Measurements from ENCODE around the gene DIO3. TPM values are rescaled to one million over a fixed set of nuclear protein-coding genes. Genes with fewer than 3 reads are reported as not detected.

DIO3 gene
- total RNA-seq, 2 donors from 2014 or later = 0.55 TPM; not detected in 1

DNA sequence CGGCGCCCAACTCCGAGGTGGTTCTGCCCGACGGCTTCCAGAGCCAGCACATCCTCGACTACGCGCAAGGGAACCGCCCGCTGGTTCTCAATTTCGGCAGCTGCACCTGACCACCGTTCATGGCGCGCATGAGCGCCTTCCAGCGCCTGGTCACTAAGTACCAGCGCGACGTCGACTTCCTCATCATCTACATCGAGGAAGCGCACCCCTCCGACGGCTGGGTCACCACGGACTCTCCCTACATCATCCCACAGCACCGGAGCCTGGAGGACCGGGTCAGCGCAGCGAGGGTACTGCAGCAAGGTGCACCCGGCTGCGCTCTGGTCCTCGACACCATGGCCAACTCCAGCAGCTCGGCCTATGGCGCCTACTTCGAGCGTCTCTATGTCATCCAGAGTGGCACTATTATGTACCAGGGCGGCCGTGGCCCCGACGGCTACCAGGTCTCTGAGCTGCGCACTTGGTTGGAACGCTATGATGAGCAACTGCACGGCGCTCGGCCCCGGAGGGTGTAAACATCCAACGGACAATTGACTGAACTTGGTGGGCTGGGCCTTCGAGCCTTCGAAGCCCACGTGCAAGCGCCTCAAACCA is 699 bp downstream of the DIO3 start:
- Histone ChIP-seq H3K36me3 (no peaks in the 10 kb centered on the region), H3K4me3 (no peak overlapping the region), H3K27ac (no peak overlapping the region), H3K9me3 (peaks cover 11 to 20% of the 10 kb centered on the region in 2 donors), H3K4me1 (peaks cover 0 to 11% of the 10 kb centered on the region in 2 donors), H3K27me3 (peaks cover 0 to 36% of the 10 kb centered on the region in 2 donors)
- DNase-seq (ENCODE audit: low spot score) = no peak
- TF ChIP-seq, protein P1, sequence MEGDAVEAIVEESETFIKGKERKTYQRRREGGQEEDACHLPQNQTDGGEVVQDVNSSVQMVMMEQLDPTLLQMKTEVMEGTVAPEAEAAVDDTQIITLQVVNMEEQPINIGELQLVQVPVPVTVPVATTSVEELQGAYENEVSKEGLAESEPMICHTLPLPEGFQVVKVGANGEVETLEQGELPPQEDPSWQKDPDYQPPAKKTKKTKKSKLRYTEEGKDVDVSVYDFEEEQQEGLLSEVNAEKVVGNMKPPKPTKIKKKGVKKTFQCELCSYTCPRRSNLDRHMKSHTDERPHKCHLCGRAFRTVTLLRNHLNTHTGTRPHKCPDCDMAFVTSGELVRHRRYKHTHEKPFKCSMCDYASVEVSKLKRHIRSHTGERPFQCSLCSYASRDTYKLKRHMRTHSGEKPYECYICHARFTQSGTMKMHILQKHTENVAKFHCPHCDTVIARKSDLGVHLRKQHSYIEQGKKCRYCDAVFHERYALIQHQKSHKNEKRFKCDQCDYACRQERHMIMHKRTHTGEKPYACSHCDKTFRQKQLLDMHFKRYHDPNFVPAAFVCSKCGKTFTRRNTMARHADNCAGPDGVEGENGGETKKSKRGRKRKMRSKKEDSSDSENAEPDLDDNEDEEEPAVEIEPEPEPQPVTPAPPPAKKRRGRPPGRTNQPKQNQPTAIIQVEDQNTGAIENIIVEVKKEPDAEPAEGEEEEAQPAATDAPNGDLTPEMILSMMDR (IDR thresholded peaks at IDR 0.05) = no peak

DNA sequence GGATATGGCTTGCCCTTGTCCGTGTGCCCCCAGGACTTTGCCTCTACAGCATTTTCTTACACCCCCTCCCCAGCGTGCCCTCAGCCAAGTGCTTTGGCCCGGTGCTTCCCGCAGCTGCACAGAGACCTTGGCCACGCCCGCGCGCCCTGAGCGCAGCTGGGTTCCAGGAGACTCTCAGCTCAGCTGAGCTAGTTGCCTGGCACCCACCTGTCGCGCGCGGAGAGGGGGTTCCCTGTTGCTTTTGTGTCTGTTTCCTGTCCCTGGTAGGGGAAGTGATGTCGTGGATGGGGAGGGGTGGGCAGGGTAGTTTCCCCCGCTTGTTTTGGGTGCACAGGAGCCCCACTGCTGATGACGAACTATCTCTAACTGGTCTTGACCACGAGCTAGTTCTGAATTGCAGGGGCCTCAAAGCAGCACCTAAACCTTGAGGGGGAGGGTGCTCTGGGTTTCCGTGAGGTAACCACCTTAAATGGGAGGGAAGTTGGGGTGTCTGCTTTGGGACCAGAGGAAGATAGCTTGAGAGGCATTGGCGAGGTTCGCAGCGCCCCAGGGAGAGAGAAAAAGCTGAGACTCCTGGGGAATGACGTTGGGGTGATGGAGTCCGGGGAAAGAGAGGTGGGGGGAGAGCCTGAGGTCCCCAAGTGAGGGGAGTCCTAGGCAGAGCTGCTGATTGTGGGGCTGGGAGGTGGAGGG is 1.5 kb downstream of the DIO3 start:
- H3K4me3 ChIP-seq = no peak overlapping the region
- no peak overlapping the region for H3K27ac ChIP-seq
- TF ChIP-seq, protein P1 (IDR thresholded peaks at IDR 0.05) = no peak
- peaks cover 0 to 36% of the 10 kb centered on the region in 2 donors for H3K27me3 ChIP-seq
- no peaks in the 10 kb centered on the region for H3K36me3 ChIP-seq
- H3K9me3 ChIP-seq = peaks cover 11 to 20% of the 10 kb centered on the region in 2 donors
- peaks cover 0 to 11% of the 10 kb centered on the region in 2 donors for H3K4me1 ChIP-seq
- DNase-seq (ENCODE audit: low spot score) = no peak

DNA sequence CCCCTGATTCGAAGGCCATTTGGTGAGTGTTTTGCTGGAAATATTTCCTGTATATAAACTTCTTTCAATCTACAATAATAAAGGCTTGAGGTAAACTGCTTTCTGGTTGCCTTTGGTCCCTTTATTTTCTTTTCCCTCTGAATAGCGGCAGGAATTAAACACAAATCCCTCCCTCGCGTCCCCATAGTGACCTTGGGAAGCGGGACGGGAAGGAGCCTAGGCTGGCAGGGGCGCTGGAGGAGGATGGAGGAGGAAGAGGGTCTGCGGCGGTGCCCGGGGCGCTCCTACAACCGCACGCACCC is 2.0 kb downstream of the DIO3 start:
- Histone ChIP-seq H3K36me3 (no peaks in the 10 kb centered on the region), H3K27me3 (peaks cover 0 to 36% of the 10 kb centered on the region in 2 donors), H3K4me3 (no peak overlapping the region), H3K9me3 (peaks cover 11 to 20% of the 10 kb centered on the region in 2 donors), H3K27ac (no peak overlapping the region), H3K4me1 (peaks cover 0 to 11% of the 10 kb centered on the region in 2 donors)
- TF ChIP-seq, protein P1 (IDR thresholded peaks at IDR 0.05) = no peak
- no peak for DNase-seq (ENCODE audit: low spot score)

DNA sequence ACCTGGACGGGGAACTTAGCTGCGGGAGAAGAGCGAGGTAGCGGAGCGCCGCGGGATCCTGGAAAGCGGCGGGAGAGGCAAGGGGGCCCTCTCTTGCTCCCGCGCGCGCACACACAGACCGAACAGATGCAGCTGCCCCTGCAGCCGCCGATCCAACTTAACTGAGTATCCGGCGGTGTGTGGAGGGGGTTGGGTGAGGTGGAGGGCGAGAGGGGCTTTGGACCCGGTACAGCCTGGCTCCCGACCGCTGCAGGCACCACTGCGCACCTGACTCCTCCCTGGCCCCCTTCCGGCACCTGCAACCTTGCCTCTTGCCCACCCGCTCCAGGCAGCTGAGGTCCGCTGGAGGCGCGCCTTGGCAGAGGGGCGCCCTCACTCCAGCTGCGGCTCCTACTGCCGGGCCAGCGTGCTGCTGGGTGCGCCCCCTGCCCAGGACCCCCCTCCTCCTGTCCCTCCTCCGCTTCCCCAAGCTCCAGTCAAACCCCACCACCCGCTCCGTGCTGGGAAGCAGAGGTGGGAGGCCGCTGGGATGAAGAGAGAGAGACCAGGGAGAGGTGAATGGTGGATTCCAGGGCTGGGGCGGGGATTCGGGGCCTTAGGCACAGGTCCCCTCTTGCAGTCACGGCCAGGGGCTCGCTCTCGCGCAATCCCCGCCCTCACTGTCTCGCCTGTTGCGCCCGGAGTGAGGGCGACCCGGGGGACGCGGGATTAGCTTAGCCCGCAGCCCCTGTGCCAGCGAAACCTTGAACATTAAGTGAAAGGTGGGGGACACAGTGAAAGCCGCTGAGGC is 2.6 kb downstream of the DIO3 start:
- Histone ChIP-seq H3K36me3 (no peaks in the 10 kb centered on the region), H3K4me3 (no peak overlapping the region), H3K27me3 (peaks cover 0 to 36% of the 10 kb centered on the region in 2 donors), H3K9me3 (peaks cover 11 to 20% of the 10 kb centered on the region in 2 donors), H3K27ac (no peak overlapping the region), H3K4me1 (peaks cover 0 to 11% of the 10 kb centered on the region in 2 donors)
- TF ChIP-seq, protein P1 (IDR thresholded peaks at IDR 0.05) = no peak
- DNase-seq (ENCODE audit: low spot score) = no peak

DNA sequence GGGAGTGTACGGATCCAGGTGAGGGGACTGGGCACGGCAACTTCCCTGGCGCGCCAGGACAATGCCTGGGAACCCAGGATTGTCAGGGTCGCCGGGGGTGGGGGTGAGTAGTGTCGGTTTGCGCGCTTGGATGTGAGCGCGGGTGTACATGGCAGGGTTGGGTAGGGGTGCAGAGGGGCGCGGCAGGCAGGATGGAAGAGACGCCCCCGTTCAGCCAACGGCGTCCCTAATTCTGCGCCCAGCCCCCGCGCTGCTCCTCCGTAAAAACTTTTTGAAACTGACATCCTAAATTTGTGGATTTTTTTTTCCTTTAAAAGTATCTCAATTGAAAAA is 3.1 kb downstream of the DIO3 start:
- DNase-seq (ENCODE audit: low spot score) = no peak
- H3K27ac ChIP-seq = no peak overlapping the region
- H3K9me3 ChIP-seq = peaks cover 11 to 20% of the 10 kb centered on the region in 2 donors
- no peaks in the 10 kb centered on the region for H3K36me3 ChIP-seq
- H3K27me3 ChIP-seq = peaks cover 0 to 34% of the 10 kb centered on the region in 2 donors
- no peak overlapping the region for H3K4me3 ChIP-seq
- H3K4me1 ChIP-seq = peaks cover 0 to 8% of the 10 kb centered on the region in 2 donors
- TF ChIP-seq, protein P1 (IDR thresholded peaks at IDR 0.05) = no peak
